ENCODE results near the gene ZNF746.
"Not testable (repeated sequence)": the region's sequence is repeated elsewhere in the genome, so short reads cannot be mapped to it uniquely, and the experiment has no call there.

ZNF746 gene

GRCh38 chr7:149497467-149498261 lies at the start of gene ZNF746:
Gene ZNF746, minus strand, starts transcription at chr7:149497809. Its CDS starts 273 bp downstream, at chr7:149497536.
- DNase-seq (ENCODE audit: low read depth, low spot score), result peak; percentile 53

GRCh38 chr7:149547126-149547525 lies 49.5 kb upstream of the ZNF746 start:
- DNase-seq (ENCODE audit: low read depth, low spot score), result no peak

- DNase-seq (ENCODE audit: low read depth, low spot score), result no peak
These were observed 48.7 kb upstream of the ZNF746 start for GRCh38 chr7:149546331-149546730.

GRCh38 chr7:149544028-149544427 lies 46.4 kb upstream of the ZNF746 start:
- DNase-seq (ENCODE audit: low read depth, low spot score), result no peak

GRCh38 chr7:149532654-149533053 lies 35.0 kb upstream of the ZNF746 start:
- DNase-seq (ENCODE audit: low read depth, low spot score), result no peak

- DNase-seq (ENCODE audit: low read depth, low spot score), result no peak
These were observed 31.6 kb upstream of the ZNF746 start for GRCh38 chr7:149529136-149529718.

- DNase-seq (ENCODE audit: low read depth, low spot score), result no peak
These were observed 29.8 kb upstream of the ZNF746 start for GRCh38 chr7:149527414-149527813.

- DNase-seq (ENCODE audit: low read depth, low spot score), result no peak
These were observed 27.7 kb upstream of the ZNF746 start for GRCh38 chr7:149525280-149525679.

- no peak for DNase-seq (ENCODE audit: low read depth, low spot score)
These were observed 26.8 kb upstream of the ZNF746 start for GRCh38 chr7:149524394-149524793.

GRCh38 chr7:149510248-149510647 lies 12.6 kb upstream of the ZNF746 start:
- DNase-seq (ENCODE audit: low read depth, low spot score), result no peak

GRCh38 chr7:149509774-149510173 lies 12.2 kb upstream of the ZNF746 start:
- no peak for DNase-seq (ENCODE audit: low read depth, low spot score)

- no peak for DNase-seq (ENCODE audit: low read depth, low spot score)
These were observed 7.9 kb upstream of the ZNF746 start for GRCh38 chr7:149505551-149505950.

- no peak for DNase-seq (ENCODE audit: low read depth, low spot score)
These were observed 4.0 kb upstream of the ZNF746 start for GRCh38 chr7:149501651-149502050.

GRCh38 chr7:149500910-149501309 lies 3.3 kb upstream of the ZNF746 start:
- DNase-seq (ENCODE audit: low read depth, low spot score), result no peak

GRCh38 chr7:149500201-149500600 lies 2.6 kb upstream of the ZNF746 start:
- no peak for DNase-seq (ENCODE audit: low read depth, low spot score)

- no peak for DNase-seq (ENCODE audit: low read depth, low spot score)
These were observed 1.2 kb upstream of the ZNF746 start for GRCh38 chr7:149498811-149499210.

- no peak for DNase-seq (ENCODE audit: low read depth, low spot score)
These were observed 792 bp downstream of the ZNF746 start for GRCh38 chr7:149496642-149497391.

GRCh38 chr7:149495785-149496641 lies 1.6 kb downstream of the ZNF746 start:
- peak; percentile 55 for DNase-seq (ENCODE audit: low read depth, low spot score)

- no peak for DNase-seq (ENCODE audit: low read depth, low spot score)
These were observed 2.8 kb downstream of the ZNF746 start for GRCh38 chr7:149494738-149495368.

GRCh38 chr7:149493975-149494374 lies 3.6 kb downstream of the ZNF746 start:
- DNase-seq (ENCODE audit: low read depth, low spot score), result not testable (repeated sequence)

GRCh38 chr7:149493366-149493765 lies 4.2 kb downstream of the ZNF746 start:
- DNase-seq (ENCODE audit: low read depth, low spot score), result no peak
